ENCODE data around the gene OTOA.
A peak's percentile ranks its signal among the peaks of the same experiment; 100 is the strongest.
"Not testable (repeated sequence)": the region's sequence is repeated elsewhere in the genome, so short reads cannot be mapped to it uniquely, and the experiment has no call there.

OTOA gene

GRCh38 chr16:21674456-21674855, 10.7 kb downstream of the OTOA start:
- not testable (repeated sequence) for DNase-seq (ENCODE audit: low read depth in 2 of 2)

- not testable (repeated sequence) for DNase-seq (ENCODE audit: low read depth in 2 of 2)
These were observed 16.9 kb downstream of the OTOA start for GRCh38 chr16:21680714-21681113.

- no peak for DNase-seq (ENCODE audit: low read depth in 2 of 2)
These were observed 19.4 kb downstream of the OTOA start for GRCh38 chr16:21683184-21683583.

DNA sequence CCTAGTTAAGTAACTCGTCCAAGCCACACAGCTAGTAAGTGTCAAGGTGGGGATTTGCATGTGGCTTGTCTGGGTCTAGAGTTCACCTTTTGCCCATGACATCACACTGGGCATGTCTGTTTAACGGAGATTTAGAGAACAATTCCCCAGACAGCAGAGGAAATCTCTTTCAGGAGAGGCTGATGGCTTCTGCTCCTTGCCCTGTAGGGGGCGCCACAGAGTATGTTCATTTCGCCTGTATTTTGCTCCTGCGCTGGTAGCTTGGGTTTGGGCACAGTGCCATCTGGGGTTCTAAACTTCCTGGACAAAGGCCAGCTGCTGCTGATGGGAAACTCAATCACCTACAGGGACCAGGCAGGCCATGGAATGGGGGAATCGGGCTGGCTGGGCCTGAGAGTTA, 20.4 kb downstream of the OTOA start:
- no peak for DNase-seq (ENCODE audit: low read depth in 2 of 2)

DNA sequence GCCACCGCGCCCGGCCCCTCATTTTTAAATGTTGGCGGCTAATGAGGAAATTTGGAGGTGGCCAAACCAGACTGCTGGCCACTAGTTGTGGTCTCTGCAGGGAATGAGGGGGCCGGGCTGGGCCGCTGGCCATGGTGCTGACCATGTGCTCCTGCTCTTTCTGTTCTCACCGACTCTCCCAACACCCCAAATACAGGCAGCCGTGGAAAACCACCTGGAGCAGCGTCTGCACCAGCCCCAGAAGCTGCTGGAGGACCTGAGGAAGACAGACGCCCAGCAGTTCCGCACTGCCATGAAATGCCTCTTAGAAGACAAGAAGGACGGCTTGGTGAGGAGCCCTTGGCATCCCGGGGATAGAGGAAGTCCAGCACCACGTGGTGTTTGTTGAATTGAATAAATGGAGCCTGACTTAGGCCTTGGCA, 21.3 kb downstream of the OTOA start:
- no peak for DNase-seq (ENCODE audit: low read depth in 2 of 2)

DNA sequence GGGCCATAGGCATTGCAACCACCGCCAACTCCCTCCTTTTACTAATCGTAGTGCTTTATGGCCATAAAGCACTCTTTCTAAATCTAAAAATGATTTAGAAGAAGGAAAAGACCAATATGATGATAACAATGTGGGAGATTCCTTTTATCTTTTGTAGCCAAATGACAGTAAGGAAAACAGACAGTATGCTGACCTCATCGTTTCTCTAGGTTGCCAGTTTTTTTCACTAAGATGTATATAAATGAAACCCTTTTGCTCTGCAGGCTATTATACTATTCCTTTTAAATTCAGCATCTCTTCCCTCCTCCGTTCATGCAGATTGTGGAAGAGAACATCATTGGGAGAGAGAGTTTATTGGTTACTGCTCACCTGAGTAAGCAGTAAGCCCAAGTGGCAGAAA, 25.3 kb downstream of the OTOA start:
- no peak for DNase-seq (ENCODE audit: low read depth in 2 of 2)

DNA sequence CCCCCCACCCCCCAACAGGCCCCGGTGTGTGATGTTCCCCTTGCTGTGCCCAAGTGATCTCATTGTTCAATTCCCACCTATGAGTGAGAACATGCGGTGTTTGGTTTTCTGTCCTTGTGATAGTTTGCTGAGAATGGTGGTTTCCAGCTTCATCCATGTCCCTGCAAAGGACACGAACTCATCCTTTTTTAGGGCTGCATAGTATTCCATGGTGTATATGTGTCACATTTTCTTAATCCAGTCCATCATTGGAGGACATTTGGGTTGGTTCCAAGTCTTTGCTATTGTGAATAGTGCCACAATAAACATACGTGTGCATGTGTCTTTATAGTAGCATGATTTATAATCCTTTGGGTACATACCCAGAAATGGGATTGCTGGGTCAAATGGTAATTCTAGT, 27.2 kb downstream of the OTOA start:
- DNase-seq (ENCODE audit: low read depth in 2 of 2): not testable (repeated sequence)

- peak; percentile 14 to 18 for DNase-seq (ENCODE audit: low read depth in 2 of 2)
These were observed 30.8 kb downstream of the OTOA start for GRCh38 chr16:21694609-21695008.

GRCh38 chr16:21697032-21697431, 33.3 kb downstream of the OTOA start:
- DNase-seq (ENCODE audit: low read depth in 2 of 2): no peak

DNA sequence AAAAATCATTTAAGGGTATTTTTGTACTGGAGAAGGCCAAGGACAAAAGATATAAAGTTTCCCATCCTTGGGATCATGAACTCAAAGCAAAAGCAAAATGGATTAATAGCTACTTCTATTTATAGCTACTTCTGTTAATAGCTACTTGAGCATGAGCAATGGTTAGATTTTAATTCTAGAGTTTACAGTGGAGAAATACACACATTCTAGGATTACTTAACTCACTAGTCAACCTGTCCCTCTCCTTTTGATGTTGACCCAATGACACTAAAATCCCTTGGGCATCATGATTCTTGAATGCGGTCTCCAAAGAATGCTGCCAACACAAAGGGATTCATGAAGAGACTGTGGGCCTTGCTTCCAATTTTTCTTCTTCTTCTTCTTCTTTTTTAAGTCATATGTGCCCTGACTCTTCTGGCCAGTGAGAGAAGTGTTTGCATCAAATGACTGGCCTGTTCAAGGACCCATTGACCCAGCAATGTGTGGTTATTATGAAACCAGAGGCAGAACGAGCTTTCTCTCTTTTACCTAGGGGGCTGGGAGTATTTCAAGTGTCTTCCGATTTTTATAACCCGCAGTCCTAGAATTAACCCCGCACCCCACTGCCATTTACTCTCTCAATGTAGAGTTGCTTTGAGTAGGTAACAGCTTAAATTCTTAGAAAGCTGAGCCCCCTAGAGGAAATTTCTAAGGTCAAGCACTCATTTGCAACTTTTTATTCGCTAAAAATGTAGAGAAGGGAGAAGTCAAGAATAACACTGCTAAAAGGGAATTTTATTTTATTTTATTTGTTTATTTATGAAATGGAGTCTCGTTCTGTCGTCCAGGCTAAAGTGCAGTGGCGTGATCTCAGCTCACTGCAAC, 34.6 kb downstream of the OTOA start:
- no peak for DNase-seq (ENCODE audit: low read depth in 2 of 2)

DNA sequence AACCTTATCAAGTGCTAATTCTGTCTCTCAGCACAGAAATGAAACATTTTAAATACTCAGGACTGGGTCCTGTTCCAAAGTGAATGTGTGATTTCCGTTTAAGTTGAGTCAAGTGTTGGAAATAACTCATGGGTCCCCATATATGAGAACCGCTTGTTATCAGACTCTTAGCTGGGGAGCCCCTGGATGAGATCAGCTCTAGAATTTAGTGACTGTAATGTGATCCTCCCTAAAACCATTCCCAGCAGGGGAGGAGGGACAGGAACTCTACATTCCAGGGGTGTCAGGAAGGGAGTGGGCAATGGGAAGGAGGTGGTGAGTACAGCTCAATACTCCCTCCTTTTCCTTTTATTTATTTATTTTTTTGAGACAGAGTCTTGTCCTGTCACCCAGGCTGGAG, 37.5 kb downstream of the OTOA start:
- DNase-seq (ENCODE audit: low read depth in 2 of 2): no peak

DNA sequence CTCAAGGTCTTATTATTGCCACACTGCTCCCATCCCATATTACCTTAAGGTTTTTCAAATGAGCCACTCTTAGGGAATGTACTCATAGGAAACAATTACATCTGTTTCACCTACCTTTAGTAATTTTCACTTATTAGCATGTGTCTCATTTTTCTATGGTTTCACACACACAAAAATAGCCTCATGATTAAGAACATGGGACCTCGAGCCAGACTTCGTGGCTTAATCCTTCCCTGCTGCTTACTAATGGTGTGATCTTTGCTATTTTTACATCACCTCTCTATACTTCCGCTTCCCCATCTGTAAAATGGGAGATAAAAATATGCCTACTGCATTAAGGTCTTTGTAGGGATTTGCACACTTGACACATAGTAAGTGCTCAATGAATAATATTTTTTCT, 38.5 kb downstream of the OTOA start:
- no peak for DNase-seq (ENCODE audit: low read depth in 2 of 2)

DNA sequence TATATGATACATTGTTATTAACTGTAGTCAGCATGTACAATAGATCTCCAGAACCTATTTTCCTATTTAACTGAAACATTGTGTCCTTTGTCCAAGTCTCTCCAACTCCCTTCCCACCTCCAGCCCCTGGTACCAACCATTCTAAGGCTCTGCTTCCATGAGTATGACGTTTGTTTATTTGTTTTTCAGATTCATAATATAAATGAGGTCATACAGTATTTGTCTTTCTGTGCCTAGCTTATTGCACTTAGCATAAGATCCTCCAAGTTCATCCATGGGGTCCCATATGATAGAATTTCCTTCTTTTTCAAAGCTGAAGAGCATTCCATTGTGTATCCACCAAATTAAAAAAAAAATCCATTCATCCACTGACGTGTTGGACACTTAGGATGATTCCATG, 39.4 kb downstream of the OTOA start:
- no peak for DNase-seq (ENCODE audit: low read depth in 2 of 2)

DNA sequence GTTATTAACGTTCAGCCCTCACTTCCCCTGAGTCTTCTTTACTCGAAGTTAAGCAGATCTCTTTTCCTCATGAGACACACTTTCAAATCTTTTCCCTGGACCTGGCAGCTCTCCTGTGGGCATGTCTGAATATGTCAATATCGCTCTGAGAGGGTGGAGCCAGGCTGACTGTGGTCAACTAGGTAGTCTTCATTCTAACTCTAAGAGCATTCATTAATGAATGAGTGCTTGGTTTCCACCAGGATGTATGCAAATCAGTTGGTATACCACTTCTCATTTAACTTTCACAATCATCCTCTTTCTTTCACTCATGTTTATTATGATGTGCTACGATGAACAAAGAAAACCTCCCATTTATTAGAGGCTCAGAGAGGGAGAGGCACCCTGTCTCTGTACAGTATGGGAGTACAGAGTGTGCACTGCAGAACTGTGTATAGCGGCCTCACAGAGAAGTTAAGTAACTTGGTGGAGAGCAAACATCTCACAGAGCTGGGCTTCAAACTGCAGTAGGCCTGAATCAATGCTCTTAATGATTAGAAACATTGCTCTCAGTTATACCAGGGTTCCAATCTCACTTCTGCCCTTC, 39.9 kb downstream of the OTOA start:
- no peak for DNase-seq (ENCODE audit: low read depth in 2 of 2)

DNA sequence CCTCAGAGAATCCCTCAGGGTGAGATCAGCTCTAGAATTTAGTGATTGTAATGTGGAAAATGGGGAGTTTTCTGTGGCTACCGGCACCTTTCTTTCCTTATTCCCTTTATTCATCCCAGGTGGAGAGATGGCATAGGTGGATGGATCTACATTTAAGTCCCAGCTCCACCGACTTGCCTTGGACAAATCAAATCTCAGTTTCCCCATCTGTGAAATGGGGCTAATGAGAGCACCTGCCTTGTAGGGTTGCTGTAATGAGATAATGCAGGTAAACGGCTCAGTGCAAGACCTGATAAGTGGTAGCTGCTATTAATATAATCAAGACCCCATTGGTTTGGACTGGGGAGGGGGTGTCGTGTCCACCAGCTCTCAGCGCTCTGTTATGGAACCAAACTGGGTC, 40.5 kb downstream of the OTOA start:
- DNase-seq (ENCODE audit: low read depth in 2 of 2): no peak

DNA sequence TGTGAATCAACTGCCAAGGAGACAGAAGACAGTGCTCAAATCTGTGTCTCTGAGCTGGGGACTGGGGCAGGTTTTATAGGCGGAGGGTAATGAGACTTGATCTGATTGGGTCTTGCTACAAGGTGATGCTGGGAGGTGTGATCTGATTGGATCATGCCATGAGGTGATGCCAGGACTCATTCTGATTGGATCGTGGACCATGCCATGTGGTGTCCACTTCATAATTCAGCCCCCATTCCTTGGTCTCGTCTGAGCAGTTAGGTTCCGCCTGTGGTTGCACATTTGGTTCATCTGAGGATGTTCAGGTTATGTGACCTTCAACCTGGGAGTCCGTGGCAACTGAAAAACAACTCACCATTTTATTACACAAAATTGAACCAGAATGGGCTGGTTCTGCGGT, 41.0 kb downstream of the OTOA start:
- no peak for DNase-seq (ENCODE audit: low read depth in 2 of 2)

GRCh38 chr16:21708533-21709115, 44.9 kb downstream of the OTOA start:
- peak; percentile 8 to 24 for DNase-seq (ENCODE audit: low read depth in 2 of 2)

GRCh38 chr16:21710938-21711337, 47.2 kb downstream of the OTOA start:
- DNase-seq (ENCODE audit: low read depth in 2 of 2): no peak

GRCh38 chr16:21713549-21714368, 50.0 kb downstream of the OTOA start:
- DNase-seq (ENCODE audit: low read depth in 2 of 2): no peak

- not testable (repeated sequence) for DNase-seq (ENCODE audit: low read depth in 2 of 2)
These were observed 50.5 kb downstream of the OTOA start for GRCh38 chr16:21714369-21714618.

DNA sequence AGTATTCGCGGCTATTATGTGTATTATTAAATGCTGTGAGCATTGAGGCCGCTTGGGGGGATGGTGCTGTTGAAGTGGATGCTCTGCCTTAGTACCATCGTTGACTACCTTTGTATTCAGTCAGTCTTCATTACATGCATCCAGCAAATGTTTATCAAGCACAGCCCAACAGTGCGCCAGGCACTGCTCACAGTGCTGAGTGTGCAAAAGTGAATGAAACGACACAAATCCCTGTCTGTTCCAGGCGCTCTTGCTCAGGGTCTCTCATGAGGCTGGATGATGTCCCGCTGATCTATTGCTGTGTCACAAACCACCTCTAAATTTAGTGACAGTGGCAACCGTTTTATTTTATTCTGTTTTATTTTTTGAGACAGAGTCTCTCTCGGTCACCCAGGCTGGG, 53.8 kb downstream of the OTOA start:
- no peak for DNase-seq (ENCODE audit: low read depth in 2 of 2)

- DNase-seq (ENCODE audit: low read depth in 2 of 2): no peak
These were observed 55.5 kb downstream of the OTOA start for GRCh38 chr16:21719283-21719682.

DNA sequence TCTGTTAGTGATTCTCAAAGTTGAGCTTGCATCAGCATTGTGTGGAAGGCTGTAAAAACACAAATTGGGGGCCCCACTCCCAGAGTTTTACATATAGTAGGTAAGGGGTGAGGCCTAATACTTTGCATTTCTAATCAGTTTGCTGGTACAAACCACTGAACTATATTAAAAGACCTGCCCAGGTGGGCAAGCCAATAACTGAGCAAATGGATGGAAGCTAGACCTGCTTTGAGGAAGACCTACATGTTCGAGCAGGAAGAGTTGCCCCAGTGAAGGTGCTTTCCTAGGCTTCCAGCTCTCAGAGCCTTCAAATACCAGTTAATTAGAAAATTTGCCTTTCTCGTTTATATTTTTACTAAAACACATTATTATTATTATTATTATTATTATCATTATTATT, 56.8 kb downstream of the OTOA start:
- DNase-seq (ENCODE audit: low read depth in 2 of 2): no peak
